GM18861 (cell line): Measurements from ENCODE around the gene DAPK1.
"Not testable (repeated sequence)": the region's sequence is repeated elsewhere in the genome, so short reads cannot be mapped to it uniquely, and the experiment has no call there.

ENCODE experiments used
- ATAC-seq: cut with Tn5 transposase; IDR thresholded peaks from one replicate; pipeline ENCODE4 v1.9.1; 2021; ENCODE audit not compliant: unreplicated experiment

The DAPK1 gene

DNA sequence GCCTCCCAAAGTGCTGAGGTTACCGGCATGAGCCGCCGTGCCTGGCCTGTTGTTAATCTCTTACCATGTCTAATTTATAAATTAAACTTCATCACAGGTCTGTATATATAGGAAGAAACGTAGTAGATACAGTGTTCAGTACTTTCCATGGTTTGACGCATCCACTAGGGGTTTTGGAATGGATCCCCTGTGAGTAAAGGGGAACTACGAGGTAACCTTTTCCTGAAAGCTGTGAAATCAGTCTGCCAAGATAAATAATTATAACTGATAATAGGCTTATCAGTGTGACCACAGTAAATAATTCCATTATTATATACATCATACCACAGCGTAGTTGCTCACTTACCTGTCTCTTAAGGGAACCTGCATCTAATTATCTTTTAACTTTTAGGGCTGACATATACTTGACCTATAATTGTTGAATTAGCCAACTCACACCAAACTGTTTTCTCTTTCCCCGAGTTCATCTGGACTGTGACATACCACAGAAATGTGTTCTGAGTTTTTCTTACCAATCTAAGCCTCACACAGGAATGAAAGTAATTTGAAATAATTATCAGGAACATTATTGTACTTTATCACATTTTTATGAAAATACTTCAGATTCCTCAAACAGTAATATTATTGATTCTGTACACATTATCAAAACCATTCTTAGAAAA, 42.9 kb downstream of the DAPK1 start:
- no peak for ATAC-seq

DNA sequence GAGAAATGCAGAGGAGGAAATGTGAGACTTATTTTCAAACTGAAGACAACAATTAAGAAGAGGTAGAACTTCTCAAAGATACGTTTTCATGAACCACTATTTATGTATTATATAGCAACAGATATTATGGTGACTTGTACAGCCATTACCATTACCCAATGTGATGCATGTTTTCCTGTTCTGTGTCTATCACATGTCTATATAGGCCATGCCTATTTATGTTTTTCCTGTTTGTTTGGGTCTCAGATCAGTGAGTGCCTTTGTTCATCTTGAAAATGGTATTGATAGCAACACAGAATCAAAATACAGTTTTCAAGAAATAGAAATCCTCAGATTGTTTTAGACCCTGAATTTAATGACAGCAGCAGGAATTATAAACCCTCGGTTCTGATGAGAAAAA, 44.0 kb downstream of the DAPK1 start:
- no peak for ATAC-seq

DNA sequence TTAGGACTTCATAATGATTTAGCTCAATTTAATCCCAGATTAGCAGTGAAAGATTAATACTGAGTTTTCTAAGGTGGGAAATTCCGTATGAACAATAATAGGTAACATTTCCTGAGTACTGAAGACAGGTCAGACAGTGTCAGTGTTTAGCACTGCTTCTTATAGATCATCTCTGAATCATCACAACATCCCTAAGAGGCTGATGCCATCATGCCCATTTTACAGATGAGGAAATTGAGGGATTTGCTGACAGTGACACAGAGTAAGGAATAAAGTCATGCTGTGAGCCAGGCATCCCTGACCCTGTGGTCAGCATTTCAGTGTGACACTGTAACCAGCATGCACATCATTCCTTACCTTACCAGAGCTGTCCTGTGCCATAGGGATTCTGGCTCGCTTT, 44.5 kb downstream of the DAPK1 start:
- no peak for ATAC-seq

DNA sequence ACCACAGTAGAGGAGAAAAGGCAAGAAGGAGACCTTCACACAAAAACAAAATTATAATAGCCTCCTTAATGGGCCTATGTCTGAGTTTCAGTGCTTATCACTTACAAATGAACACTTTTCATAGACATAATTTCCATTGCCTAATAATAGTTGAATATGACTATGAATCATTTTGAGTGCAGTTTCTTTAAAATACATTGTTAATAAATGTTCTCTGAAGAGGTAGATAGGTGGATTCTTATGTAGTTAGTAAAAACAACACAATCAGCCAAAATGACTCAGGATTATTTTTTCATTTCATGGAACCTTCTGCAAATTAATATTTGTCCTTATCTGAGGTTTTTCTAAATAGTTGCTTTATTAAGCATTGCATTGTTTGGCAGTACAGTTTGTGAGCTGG, 45.6 kb downstream of the DAPK1 start:
- ATAC-seq, result no peak

DNA sequence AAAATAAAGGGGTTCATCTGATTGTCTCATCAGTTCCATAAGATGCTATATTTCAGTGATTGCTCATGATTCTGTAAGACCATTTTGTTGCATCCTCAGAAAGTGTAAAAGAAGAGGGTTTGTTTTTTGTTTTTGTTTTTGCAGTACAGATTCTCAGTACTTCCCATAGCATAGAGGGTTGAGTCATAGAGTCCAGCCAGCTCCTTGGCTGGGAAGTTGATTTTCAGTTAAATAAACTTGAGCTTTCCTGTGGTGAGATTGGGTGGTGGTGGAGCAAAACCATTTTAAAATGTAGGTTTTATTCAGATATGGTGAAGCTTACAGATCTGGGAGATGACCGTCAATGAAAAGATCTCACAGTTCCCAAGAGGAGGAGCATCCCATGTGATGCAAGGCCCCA, 48.2 kb downstream of the DAPK1 start:
- ATAC-seq, result no peak

DNA sequence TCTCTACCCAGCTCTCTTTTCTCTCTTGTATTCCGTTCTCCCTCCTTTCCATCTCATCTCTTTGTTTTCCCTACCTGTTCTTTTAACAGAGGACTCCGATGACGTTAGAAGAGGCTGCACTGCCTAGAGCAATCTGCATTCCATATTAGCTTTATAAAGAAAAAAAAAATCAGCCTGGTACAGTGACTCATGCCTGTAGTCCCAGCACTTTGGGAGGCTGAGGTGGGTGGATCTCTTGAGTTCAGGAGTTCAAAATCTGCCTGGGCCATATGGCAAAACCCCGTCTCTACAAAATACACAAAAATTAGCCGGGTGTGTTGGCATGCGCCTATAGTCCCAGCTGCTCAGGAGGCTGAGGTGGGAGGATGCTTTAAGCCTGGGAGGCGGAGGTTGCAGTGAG, 49.0 kb downstream of the DAPK1 start:
- no peak for ATAC-seq

DNA sequence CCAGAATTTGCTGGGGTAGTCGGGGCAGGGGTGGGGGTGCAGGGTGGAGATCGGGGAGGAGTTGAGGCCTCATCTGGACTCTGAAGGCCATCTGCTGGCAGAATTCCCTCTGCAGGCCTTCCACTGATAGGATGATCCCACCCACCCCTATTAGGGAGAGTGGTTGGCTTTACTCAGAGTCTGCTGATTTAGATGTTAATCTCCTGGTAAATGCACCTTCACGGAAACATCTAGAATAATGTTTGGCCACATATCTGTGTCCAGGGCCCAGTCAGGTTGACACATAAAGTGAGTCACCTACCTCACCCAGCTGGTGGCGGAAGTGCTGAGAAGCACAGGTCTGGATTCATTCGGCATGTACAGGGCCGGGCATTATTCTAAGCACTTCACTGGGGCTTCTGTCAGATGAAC, 50.0 kb downstream of the DAPK1 start:
- no peak for ATAC-seq

DNA sequence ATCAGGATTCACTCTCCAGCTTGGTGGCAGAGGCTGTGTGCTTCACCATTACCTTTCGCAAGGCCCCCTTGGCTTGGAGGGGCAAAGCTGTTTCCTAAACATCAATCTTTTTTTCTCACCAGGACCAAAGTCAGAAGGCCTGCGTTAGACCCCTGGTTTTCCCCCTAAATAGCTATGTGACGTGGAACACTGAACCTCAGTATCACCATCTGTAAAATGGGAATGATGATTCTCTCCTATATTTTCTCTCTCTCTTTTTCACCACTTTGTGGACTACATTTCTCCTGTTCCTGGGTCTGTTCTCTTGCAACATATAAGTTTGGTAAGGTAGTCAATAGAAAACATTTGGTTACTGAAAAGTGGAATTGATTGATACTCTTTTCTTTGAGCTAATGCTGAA, 50.5 kb downstream of the DAPK1 start:
- no peak for ATAC-seq

DNA sequence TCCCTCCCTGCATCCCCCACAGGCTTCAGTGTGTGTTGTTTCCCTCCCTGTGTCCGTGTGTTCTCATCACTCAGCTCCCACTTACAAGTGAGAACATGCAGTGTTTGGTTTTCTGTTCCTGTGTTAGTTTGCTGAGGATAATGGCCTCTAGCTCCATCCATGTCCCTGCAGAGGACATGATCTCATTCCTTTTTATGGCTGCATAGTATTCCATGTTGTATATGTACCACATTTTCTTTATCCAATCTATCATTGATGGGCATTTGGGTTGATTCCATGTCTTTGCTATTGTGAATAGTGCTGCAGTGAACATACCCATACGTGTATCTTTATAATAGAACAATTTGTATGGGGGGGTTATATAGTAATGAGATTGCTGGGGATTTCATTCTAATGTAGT, 51.4 kb downstream of the DAPK1 start:
- not testable (repeated sequence) for ATAC-seq

DNA sequence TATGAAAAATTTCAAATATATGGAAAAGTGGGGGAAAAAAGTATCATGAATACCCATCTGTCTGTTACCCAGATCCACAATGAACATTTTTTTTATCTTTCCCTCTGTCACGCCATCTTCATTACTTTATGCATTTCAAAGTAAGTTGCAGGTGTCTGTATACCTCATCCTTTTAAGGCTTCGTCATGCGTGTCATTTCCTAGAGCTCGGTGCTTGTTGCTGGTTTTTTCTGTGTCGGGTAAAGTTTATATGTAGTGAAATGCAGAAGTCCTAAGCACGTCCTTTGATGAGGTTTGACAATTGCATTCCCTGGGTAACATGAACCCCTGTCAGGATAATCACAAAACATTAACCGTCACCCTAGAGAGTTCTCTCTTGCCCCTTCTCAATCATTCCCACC, 52.1 kb downstream of the DAPK1 start:
- no peak for ATAC-seq

DNA sequence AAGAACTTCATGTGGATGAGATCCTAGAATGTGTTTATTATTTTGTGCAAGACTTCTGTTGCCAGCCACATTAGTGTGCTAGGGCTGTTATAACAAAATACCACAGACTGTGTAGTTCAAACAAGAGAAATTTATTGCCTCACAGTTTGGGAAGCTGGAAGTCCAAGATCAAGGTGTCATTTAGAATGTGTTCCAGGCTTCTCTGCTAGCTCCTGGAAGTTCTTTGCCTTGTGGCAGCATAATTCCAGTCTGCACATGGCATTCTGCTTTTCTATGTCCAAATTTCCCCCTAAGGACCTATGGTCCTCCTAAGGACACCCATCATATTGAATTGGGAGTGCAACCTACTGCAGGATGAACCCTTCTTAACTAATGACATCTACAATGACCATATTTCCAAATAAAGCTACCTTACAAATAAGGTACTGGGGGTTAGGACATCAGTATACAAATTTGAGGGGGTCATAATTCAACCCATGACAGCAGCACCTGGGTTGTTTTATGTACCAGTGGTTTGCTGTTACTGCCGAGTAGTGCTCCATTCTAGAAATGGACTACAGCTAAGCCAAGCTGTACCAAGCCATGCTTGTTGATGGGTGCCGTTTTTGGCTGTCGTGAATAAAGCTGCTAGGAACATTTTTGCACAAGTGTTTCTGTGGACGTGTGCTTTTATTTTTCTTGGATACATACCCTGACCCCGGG, 52.7 kb downstream of the DAPK1 start:
- no peak for ATAC-seq

DNA sequence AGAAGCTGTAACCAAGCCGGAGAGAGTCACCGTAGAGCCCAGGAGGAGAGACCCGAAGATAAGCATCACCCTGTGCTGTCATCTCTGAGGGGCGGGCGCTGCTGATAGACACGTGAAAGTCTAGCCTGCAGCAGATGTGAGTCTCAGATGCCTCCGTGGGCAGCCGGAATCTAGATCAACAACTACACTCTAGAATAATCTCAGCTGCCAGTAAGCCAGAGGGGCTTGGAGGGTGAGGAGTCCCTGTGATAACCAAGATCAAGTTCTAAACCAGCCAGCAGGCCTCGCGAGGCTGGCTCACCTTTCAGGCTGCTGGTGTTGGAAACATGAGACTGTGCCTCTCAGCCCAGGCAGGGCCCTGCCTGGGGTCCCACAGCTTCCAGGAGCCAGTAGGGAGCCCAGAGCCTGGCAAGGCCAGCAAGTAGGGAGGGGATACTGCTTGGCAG, 54.1 kb downstream of the DAPK1 start:
- no peak for ATAC-seq

DNA sequence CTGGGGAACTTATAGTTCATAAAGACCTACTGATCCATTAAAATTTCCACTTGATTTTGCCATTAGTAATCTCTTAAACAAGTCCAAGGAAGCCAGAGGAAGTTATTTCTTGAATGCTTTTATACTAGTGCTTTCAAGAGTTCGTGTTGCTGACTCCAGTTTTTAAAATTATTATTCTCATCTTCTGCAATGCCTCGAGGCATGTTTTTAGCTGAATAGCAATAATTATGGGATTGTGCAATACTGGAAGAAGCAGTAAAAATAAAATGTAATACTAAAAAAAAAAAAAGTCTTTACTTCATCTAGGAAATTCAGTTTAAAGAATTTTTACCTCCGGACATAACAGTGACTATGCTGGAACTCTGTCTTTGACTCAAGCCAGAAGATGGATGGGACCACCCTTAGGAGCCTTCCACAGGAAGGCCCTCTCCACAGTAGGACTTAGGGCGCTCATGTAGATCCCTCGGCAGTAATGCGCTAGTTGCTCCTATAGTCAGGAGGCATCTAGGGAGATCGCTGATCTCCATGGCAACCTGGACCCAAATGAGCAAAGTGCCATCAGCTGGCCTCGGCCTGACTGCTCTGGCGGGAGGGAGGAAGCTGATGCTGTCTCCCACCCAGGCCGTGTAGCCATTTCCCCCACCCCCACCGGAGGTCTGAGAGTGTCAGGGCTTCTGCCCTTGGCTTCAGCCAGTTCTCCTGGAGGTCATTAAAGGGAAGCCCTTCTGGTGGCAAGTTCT, 56.7 kb downstream of the DAPK1 start:
- no peak for ATAC-seq

DNA sequence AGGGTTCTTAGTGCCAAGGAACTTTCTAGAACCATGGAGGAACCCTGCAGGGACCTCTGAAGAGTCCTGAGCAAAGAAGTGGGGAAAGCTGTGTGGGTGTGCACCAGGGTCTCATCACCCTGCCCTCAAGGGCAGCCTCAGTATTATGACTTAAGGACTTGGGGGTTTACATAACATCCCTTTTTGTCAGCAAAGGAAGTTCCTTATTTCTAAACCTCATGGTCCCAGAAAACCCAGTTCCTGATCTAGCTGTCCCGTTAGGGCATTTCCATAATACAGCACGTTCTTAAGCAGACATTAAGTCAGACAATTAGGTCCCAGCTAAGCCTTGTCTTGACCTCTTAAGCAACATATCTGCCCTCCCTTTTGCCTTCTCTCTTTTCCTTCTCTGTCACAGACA, 57.3 kb downstream of the DAPK1 start:
- ATAC-seq, result no peak

DNA sequence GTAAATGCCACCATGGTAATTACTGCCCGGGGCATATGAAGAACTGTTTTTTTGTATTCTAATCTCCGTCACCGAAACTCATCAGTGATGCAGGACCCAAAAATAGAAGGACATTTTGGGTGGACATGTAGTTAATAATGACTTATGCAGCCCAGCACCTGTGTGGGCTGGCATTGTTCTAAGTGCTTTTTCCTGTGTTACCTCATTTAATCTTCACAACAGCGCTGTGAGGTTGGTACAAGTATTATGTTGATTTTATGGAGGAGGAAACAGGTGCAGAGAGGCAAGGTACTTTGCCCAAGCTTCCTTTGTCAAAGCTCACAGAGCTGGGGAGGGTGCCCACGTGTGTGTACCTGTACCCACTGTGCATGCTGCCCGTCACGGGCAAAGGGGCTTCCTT, 58.4 kb downstream of the DAPK1 start:
- peak; percentile 32 for ATAC-seq

DNA sequence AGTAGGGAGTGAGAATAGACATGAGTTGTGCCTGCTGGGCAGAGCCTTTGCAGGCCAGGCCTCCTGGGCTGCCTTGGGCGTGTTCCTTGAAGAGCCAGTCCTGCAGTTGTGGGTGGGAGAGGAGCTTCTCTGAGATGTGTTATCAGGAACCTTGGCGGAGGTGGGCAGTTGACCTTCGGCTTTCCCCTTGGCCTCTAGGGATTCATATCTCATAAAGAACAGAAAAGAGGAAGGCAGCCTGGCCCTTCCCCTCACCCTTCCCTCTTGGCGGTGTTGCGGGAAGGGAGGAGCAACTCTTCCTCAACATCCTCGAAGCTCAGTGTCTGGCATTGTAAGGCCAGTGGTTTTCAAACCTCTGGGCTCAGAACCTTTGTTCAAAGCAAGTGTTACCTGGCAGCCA, 59.2 kb downstream of the DAPK1 start:
- ATAC-seq, result no peak

DNA sequence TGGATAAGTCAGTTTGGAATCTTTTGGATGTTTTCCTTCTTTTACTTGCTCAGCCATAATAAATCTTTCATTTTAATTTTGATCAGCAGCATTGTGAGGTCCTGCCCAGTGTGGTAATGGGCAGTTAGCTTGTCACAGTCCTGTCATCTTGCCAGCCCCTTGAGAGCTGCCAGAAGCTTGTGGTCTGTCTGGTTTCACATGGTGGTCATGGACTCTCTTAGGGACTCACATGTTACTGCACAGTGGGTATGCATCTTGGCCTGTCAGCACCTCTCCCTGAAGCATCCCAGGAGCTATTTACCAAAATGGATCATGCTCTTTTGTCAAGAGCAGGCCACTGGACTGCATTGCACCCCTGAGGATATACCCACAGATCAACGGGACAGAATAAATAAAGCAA, 60.3 kb downstream of the DAPK1 start:
- ATAC-seq, result peak; percentile 35

DNA sequence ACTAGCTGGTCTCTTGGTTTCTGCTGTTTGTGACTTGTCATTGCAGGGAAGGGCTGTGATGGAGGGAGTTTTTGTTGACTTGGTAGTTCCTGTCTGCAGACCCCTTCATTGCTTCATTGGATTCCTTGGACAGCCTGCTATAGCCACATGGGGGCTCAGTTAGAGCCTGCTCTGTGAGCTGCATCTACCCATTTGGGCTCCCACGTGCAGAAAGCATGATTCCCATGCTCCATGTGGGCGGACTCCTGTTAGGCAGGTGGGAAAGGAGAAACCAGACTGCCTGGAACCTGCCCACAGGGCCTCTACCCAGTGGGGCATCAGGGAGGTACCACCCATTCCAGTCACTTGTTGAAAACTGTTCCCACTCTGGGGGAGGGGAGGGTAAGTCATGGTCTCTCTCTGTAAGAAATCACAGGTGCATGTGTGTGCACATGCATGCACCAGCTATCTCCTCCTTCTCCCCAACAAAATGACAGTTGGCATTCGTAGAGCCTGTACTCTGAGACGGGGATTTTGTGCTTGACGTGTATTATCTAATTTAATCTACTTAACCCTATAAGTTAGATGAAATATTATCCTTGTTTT, 61.0 kb downstream of the DAPK1 start:
- ATAC-seq, result no peak

DNA sequence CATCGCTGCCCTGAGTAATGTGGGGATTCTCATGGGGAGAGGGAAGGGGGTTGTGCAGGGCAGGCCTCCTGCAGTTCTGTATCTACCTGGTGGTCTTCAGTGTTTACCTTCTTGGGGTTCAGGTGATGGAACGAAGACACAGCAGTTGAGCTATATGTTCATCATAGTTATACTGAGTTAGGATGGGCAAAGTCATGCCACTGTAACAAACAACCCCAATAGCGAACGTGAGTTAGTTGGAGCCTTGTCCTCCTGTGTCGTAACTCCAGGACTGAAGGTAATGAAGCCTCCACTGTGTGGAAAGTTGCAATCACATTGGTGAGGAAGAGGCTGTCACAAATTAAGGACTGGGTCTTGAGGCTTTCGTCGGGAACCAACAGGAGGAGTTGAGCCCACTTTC, 64.4 kb downstream of the DAPK1 start:
- no peak for ATAC-seq

DNA sequence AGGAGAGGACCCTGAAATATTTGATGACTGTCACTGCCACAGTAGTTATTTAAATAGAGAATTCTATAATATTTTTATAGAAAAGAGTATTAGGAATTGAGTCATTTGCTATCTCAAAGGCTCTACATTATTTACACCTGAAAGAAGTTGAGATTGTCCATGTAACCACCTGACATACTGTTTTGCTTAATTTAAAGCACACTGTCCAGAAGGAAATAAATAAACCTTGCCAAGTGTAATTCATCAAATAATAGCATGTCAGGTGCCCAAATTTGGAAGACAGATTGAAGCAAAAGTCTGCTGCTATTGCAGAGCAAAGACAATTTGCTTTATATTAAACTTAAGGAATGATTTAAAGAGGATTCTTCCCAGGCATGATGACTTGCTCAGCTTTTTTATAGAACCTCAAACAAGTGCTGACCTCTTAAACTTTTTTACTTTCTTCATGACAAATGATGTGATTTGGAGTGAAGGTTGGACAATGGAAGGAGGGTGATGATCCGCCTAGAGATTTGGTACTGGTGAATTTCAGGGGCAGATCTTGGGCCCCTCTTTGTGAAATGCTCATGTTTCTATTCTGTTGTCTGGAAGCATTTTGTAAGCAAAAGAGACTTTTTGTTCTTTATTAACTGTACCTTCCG, 65.0 kb downstream of the DAPK1 start:
- ATAC-seq, result no peak

DNA sequence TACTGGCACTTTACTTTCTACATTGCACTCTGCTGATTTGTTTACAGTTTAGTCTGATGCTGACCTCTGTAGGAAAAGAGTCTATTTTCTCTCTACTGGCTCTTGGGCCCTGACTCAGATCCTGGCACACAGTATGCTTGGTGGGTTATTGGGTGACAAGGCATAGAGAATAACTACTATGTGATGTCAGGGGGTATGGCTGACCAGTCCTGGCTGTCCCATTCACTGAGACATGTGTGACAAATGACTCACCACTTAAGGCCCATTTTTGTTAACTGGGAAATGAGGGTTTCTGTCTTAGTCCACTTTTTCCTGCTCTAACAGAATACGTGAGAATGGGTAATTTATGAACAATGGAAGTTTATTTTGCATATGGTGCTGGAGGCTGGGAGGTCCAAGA, 66.4 kb downstream of the DAPK1 start:
- peak; percentile 39 for ATAC-seq
